Erythroblast (primary cell): ENCODE data around the gene SLU7.

Source experiments
- GATA1 ChIP-seq: IDR thresholded peaks from 2 replicates; pipeline ENCODE4 v1.6.1; 2011; ENCODE audit warnings: low read depth, mild to moderate bottlenecking, control low read depth, low read length, moderate library complexity
- POLR2A ChIP-seq: IDR thresholded peaks from 2 replicates; pipeline ENCODE4 v1.6.1; 2011; ENCODE audit warnings: mild to moderate bottlenecking, low read length

DNA sequence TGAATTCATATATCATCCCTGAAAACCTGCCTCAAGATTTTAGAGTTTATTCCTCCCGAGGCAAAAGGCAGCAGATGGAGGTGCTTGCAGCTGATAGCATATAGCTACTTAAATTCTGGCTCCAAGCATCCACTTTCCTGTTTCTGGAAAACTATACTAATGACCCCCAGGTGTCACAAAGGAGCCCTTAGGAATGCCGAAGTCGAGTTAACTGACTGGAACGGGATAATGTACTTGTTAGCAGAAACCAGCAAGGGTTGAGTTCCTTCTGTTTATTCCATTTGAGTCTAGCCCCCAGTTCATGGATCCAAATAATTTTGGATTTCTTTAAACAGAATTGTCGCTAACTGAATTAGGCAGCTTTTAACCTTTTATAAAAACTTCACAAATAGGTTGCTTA is 47.2 kb upstream of the SLU7 start:
- no peak for TF ChIP-seq POLR2A
- no peak for TF ChIP-seq GATA1
